Trophoblast cell (in vitro differentiated cells and primary cell): Measurements from ENCODE around the gene AGAP1.

ENCODE experiments used
- DNase-seq, 2 donors: peaks; one replicate each; pipeline ENCODE4 v3.0.0-alpha.2; 2016
- H2AFZ ChIP-seq: 2 replicates; pipeline ENCODE4 v1.6.1; 2013; ENCODE audit warnings: low read length, moderate library complexity, mild to moderate bottlenecking; ENCODE audit not compliant: insufficient read depth, poor library complexity
- H2AK5ac ChIP-seq: 2 replicates; pipeline ENCODE4 v1.6.1; 2013; ENCODE audit warnings: mild to moderate bottlenecking, low read length
- H2BK120ac ChIP-seq: 2 replicates; pipeline ENCODE4 v1.6.1; 2013; ENCODE audit warnings: low read length, mild to moderate bottlenecking, moderate library complexity; ENCODE audit not compliant: insufficient read depth, poor library complexity
- H2BK12ac ChIP-seq: 2 replicates; pipeline ENCODE4 v1.6.1; 2013; ENCODE audit warnings: mild to moderate bottlenecking, low read length, moderate library complexity
- H2BK5ac ChIP-seq: 2 replicates; pipeline ENCODE4 v1.6.1; 2013; ENCODE audit warnings: low read length, low read depth, moderate library complexity, mild to moderate bottlenecking; ENCODE audit not compliant: poor library complexity
- H3K14ac ChIP-seq: 2 replicates; pipeline ENCODE4 v1.6.1; 2013; ENCODE audit warnings: mild to moderate bottlenecking, low read length
- H3K18ac ChIP-seq: 2 replicates; pipeline ENCODE4 v1.6.1; 2013; ENCODE audit warnings: mild to moderate bottlenecking, low read length
- H3K23ac ChIP-seq: 2 replicates; pipeline ENCODE4 v1.6.1; 2013; ENCODE audit warnings: low read length
- H3K27ac ChIP-seq: 2 replicates; pipeline ENCODE4 v1.5.1; 2013; ENCODE audit warnings: low read depth, mild to moderate bottlenecking, inconsistent platforms, low read length, moderate library complexity
- H3K27me3 ChIP-seq: 2 replicates; pipeline ENCODE4 v1.6.1; 2013; ENCODE audit warnings: inconsistent platforms, mild to moderate bottlenecking, low read length, moderate library complexity; ENCODE audit not compliant: insufficient read depth
- H3K36me3 ChIP-seq, 2 experiments: 1 replicate in 1 of 2; 2 replicates in 1 of 2; pipeline ENCODE4 v1.6.1; 2013; ENCODE audit warnings: low read length in 2 of 2, mild to moderate bottlenecking in 2 of 2, moderate library complexity in 1 of 2; ENCODE audit not compliant: insufficient read depth in 2 of 2, control insufficient read depth in 1 of 2
- H3K4ac ChIP-seq: 2 replicates; pipeline ENCODE4 v1.6.1; 2013; ENCODE audit warnings: low read depth, mild to moderate bottlenecking, low read length, moderate library complexity
- H3K4me1 ChIP-seq, 2 experiments: 1 replicate in 1 of 2; 2 replicates in 1 of 2; pipeline ENCODE4 v1.6.1; 2013; ENCODE audit warnings: low read length in 2 of 2, mild to moderate bottlenecking in 2 of 2, moderate library complexity in 1 of 2; ENCODE audit not compliant: insufficient read depth in 2 of 2, control insufficient read depth in 1 of 2
- H3K4me2 ChIP-seq: 2 replicates; pipeline ENCODE4 v1.6.1; 2013; ENCODE audit warnings: inconsistent platforms, mild to moderate bottlenecking, low read length, moderate library complexity
- H3K4me3 ChIP-seq: 2 replicates; pipeline ENCODE4 v1.5.1; 2013; ENCODE audit warnings: mild to moderate bottlenecking, low read depth, low read length, inconsistent platforms
- H3K79me1 ChIP-seq: one replicate; pipeline ENCODE4 v1.6.1; 2013; ENCODE audit warnings: low read length
- H3K79me2 ChIP-seq: 2 replicates; pipeline ENCODE4 v1.6.1; 2013; ENCODE audit warnings: low read length, mild to moderate bottlenecking; ENCODE audit not compliant: control insufficient read depth, insufficient read depth, poor library complexity
- H3K9ac ChIP-seq: 2 replicates; pipeline ENCODE4 v1.6.1; 2013; ENCODE audit warnings: mild to moderate bottlenecking, low read length
- H3K9me3 ChIP-seq: 2 replicates; pipeline ENCODE4 v1.6.1; 2013; ENCODE audit warnings: low read depth, mild to moderate bottlenecking, control low read depth, inconsistent platforms, low read length; ENCODE audit not compliant: insufficient read depth
- H4K12ac ChIP-seq: 2 replicates; pipeline ENCODE4 v1.6.1; 2013; ENCODE audit warnings: low read depth, mild to moderate bottlenecking, low read length, moderate library complexity
- H4K8ac ChIP-seq: 2 replicates; pipeline ENCODE4 v1.6.1; 2013; ENCODE audit warnings: low read depth, mild to moderate bottlenecking, low read length, moderate library complexity
- H4K91ac ChIP-seq: one replicate; pipeline ENCODE4 v1.6.1; 2013; ENCODE audit warnings: low read depth, mild to moderate bottlenecking, low read length, moderate library complexity
- WGBS: extraction: QIAGEN DNeasy Blood & Tissue Kit; methylation state at CpG from one replicate; pipeline ENCODE4 v1.1.7; 2013; ENCODE audit warnings: missing lambda C conversion rate; ENCODE audit not compliant: insufficient read length, insufficient coverage; ENCODE audit errors: extremely low coverage; 5-methylcytosine and 5-hydroxymethylcytosine counted together

The AGAP1 gene

DNA sequence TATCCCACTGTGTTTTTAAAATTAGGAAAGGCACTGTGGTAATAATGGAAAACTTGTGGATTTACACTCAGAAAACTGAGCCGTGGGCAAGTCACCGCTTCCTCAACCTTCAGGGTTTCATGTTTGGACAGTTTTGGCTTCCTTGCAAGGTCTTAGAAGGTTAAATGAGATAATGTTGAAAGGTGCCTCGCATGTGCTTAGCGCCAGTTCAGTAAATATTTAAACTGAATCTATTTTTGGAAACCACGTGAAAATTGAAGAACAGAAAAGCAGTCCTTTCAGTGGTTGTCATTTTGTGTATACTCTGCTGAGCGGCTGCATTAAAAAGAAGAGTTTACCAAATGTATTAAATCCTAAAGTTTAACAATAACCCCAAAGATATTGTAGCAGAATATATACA lies 15.2 kb upstream of the AGAP1 start:
- no peak overlapping the region for H3K4me3 ChIP-seq
- no peak for DNase-seq
- H3K9me3 ChIP-seq, result peaks cover 2% of the 10 kb centered on the region
- no peak overlapping the region for H3K27ac ChIP-seq
- H3K4me1 ChIP-seq, result no peaks in the 10 kb centered on the region
- no peaks in the 10 kb centered on the region for H3K79me2 ChIP-seq
- no peak overlapping the region for H3K9ac ChIP-seq
- H3K27me3 ChIP-seq, result no peaks in the 10 kb centered on the region
- H3K79me1 ChIP-seq, result no peaks in the 10 kb centered on the region
- no peaks in the 10 kb centered on the region for H3K36me3 ChIP-seq
- no peak overlapping the region for H3K18ac ChIP-seq
- no peak overlapping the region for H4K12ac ChIP-seq
- H2AFZ ChIP-seq, result no peak overlapping the region
- no peak overlapping the region for H4K8ac ChIP-seq
- no peak overlapping the region for H3K4me2 ChIP-seq
- no peak overlapping the region for H2BK120ac ChIP-seq
- H3K4ac ChIP-seq, result no peak overlapping the region
- H4K91ac ChIP-seq, result no peak overlapping the region
- WGBS, result no CpG with 5 or more reads among the region's 6 CpGs
- no peak overlapping the region for H3K23ac ChIP-seq
- H2AK5ac ChIP-seq, result no peak overlapping the region
- no peak overlapping the region for H3K14ac ChIP-seq
- H2BK5ac ChIP-seq, result no peak overlapping the region
- H2BK12ac ChIP-seq, result no peak overlapping the region

DNA sequence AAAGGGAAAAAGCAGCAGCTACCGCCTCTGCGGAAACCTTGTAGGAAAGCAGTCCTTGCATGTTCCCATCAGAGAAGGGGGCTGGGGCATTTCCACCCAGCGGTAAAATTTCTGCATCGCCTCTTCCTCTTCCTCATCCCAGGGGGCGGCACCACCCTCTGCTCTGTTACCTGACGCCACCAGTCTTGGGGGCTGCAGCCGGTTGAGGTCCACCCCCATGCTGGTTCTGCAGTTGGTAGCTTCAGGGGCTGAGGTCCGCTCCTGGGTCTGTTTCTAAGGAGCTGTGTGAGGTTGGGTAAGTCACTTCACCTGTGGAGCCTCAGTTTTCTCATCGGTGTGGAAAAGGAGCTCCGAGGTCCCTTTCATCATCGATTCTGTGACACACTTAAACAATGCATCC lies 14.2 kb upstream of the AGAP1 start:
- no peak overlapping the region for H3K23ac ChIP-seq

DNA sequence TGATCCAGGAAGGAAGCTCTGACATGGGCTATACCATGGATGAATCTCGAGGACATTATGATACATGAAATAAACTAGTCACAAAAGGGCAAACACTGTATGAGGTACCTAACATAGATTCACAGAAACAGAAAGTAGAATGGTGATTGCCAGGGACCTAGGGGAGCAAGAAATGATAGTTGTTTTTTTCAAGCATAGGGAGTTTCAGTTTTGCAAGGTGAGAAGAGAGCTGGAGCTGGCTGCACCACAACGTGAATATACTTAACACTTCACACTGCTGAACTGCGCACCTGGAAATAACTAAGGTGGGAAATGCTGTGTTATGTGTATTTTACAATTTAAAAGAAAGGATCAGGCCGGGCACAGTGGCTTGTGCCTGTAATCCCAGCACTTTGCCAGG lies 13.2 kb upstream of the AGAP1 start:
- H3K27me3 ChIP-seq, result no peaks in the 10 kb centered on the region
- H4K8ac ChIP-seq, result no peak overlapping the region
- H3K9ac ChIP-seq, result no peak overlapping the region
- no peak overlapping the region for H2AFZ ChIP-seq
- no peak overlapping the region for H3K18ac ChIP-seq
- no peak overlapping the region for H3K4ac ChIP-seq
- H3K23ac ChIP-seq, result no peak overlapping the region
- peaks cover 2% of the 10 kb centered on the region for H3K9me3 ChIP-seq
- no peak overlapping the region for H4K91ac ChIP-seq
- no peak overlapping the region for H2AK5ac ChIP-seq
- no peaks in the 10 kb centered on the region for H3K36me3 ChIP-seq
- no peak overlapping the region for H3K4me3 ChIP-seq
- no peak overlapping the region for H2BK120ac ChIP-seq
- no peaks in the 10 kb centered on the region for H3K79me1 ChIP-seq
- H2BK12ac ChIP-seq, result no peak overlapping the region
- no peak overlapping the region for H4K12ac ChIP-seq
- WGBS, result no CpG with 5 or more reads among the region's 4 CpGs
- no peaks in the 10 kb centered on the region for H3K79me2 ChIP-seq
- DNase-seq, result no peak
- H3K4me2 ChIP-seq, result no peak overlapping the region
- H3K27ac ChIP-seq, result no peak overlapping the region
- H3K4me1 ChIP-seq, result no peaks in the 10 kb centered on the region
- H3K14ac ChIP-seq, result no peak overlapping the region
- H2BK5ac ChIP-seq, result no peak overlapping the region

More for the DNA sequence above, 14.2 kb upstream of the AGAP1 start:
- Histone ChIP-seq H3K27me3 (no peaks in the 10 kb centered on the region), H3K4ac (no peak overlapping the region), H3K79me1 (no peaks in the 10 kb centered on the region), H2AFZ (no peak overlapping the region), H4K8ac (no peak overlapping the region), H2BK5ac (no peak overlapping the region), H3K4me1 (no peaks in the 10 kb centered on the region), H3K9me3 (peaks cover 2% of the 10 kb centered on the region), H2BK120ac (no peak overlapping the region), H2BK12ac (no peak overlapping the region), H3K27ac (no peak overlapping the region), H3K14ac (no peak overlapping the region), H4K91ac (no peak overlapping the region), H3K79me2 (no peaks in the 10 kb centered on the region), H3K4me3 (no peak overlapping the region), H3K4me2 (no peak overlapping the region), H3K36me3 (no peaks in the 10 kb centered on the region), H2AK5ac (no peak overlapping the region), H3K9ac (no peak overlapping the region), H4K12ac (no peak overlapping the region), H3K18ac (no peak overlapping the region)
- WGBS, result no CpG with 5 or more reads among the region's 11 CpGs
- DNase-seq, result no peak

DNA sequence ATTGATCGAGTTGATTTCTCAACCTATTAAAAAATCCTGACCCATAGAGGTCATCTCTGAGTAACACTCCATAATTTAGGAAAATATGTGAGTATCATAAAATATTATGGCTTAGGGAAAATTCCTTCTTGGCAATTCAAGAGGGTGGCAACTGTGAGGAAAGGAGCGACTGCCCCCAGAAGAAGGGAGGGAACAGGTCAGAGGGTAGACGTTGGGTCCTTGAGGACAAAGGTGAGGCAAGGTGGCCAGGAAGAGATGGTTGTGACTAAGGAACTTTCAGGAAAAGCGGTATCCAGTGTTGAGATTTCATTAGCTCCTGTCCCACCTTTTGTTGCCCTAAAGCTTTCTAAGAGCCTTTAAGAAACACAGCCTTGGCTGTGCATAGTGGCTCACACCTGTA lies 10.5 kb upstream of the AGAP1 start:
- Histone ChIP-seq H2BK5ac (no peak overlapping the region), H4K8ac (no peak overlapping the region), H2BK120ac (no peak overlapping the region), H3K4me1 (no peaks in the 10 kb centered on the region), H3K9me3 (no peaks in the 10 kb centered on the region), H3K27ac (no peak overlapping the region), H2AK5ac (no peak overlapping the region), H3K9ac (no peak overlapping the region), H3K36me3 (no peaks in the 10 kb centered on the region), H4K12ac (no peak overlapping the region), H3K4me2 (no peak overlapping the region), H3K27me3 (no peaks in the 10 kb centered on the region), H2BK12ac (no peak overlapping the region), H3K18ac (no peak overlapping the region), H3K4me3 (no peak overlapping the region), H3K14ac (no peak overlapping the region), H4K91ac (no peak overlapping the region), H2AFZ (no peak overlapping the region), H3K4ac (no peak overlapping the region), H3K23ac (no peak overlapping the region), H3K79me2 (no peaks in the 10 kb centered on the region), H3K79me1 (no peaks in the 10 kb centered on the region)
- no CpG with 5 or more reads among the region's 4 CpGs for WGBS
- DNase-seq, result no peak
